ENCODE results near the gene MCTP1.

DNA sequence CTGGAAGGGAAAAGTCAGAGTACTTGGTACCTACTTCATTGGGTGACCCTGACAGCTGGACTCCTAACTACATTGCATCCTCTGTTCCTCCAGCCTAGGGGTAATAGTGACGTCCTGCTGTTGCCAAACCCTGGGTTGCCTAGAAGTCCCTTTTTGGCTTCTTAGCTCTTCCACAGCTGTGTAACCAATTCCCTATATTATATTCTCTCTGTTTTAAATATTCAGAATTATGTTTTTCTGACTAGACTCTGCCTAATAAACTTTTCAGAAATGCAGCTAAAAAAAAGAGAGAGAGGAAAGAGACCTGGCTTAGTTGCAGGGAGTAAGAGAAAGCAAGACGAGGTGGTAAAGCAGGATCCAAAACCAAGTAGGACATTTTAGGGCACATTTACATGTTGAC is 28.4 kb downstream of the MCTP1 start:
- TF ChIP-seq, protein P1, sequence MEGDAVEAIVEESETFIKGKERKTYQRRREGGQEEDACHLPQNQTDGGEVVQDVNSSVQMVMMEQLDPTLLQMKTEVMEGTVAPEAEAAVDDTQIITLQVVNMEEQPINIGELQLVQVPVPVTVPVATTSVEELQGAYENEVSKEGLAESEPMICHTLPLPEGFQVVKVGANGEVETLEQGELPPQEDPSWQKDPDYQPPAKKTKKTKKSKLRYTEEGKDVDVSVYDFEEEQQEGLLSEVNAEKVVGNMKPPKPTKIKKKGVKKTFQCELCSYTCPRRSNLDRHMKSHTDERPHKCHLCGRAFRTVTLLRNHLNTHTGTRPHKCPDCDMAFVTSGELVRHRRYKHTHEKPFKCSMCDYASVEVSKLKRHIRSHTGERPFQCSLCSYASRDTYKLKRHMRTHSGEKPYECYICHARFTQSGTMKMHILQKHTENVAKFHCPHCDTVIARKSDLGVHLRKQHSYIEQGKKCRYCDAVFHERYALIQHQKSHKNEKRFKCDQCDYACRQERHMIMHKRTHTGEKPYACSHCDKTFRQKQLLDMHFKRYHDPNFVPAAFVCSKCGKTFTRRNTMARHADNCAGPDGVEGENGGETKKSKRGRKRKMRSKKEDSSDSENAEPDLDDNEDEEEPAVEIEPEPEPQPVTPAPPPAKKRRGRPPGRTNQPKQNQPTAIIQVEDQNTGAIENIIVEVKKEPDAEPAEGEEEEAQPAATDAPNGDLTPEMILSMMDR (conservative IDR thresholded peaks at IDR 0.05; ENCODE audit: low read length), result no peak
- no peak for TF ChIP-seq EZH2phosphoT487 (IDR thresholded peaks at IDR 0.05; ENCODE audit: borderline replicate concordance)
